ENCODE results near the gene CLHC1. TPM values are rescaled to one million over a fixed set of nuclear protein-coding genes. Genes with fewer than 3 reads are reported as not detected.
A peak's percentile ranks its signal among the peaks of the same experiment; 100 is the strongest.

CLHC1 gene
- total and polyA plus RNA-seq, 4 donors = 2.3 to 33.8 (median 12.2) TPM

DNA sequence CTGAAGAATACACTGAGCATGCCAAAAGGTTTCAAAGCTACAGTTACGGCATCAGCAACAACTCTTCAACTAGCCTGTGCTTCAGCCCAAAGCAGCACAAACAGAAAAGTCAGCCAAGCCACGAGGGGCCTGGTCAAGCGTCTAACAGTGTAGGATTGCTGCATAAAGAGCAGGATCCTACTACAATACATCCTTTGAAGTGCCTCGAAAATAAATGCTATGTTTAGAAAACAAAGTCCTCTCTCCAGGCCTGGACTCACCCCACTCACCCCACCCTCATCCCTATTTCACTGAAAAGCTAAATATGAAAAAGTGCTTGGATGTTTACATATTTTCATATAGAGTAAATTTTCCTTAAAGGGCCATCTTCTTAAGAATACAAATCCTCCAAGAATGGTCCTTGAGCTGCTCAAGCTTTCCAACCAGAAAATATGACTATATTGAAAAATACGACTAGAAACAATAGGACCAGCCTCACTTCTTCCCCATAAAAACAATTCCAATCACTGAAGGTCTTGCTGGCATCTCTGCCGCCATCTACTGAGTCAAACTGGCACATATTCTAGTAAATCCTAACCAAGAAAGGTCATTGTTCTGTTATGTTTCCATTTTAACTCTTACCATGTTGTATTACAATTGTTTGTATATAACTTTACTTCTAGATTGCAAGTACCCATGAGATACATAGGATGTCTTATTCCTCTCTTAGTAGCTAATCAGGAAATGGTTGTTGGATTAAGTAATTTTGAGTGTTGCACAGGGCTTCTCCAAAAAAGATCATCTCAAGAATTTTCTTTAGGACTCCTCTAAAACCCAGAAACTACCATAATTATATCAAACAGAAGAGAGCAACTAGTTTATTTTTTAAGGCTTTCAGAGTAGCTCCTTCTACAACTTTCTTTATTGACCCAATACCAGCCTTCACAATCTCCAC, 63.6 kb downstream of the CLHC1 start:
- peak overlapping the region in 1 of 2 donors; percentile 47 for H3K9ac ChIP-seq (ENCODE audit: insufficient read depth in 1 of 2, low read length in 2 of 2)
- DNase-seq (peak; percentile 62 to 89 (median 87)), ATAC-seq (ENCODE audit: insufficient read depth, low FRiP score) (no peak)
- H3K27me3 ChIP-seq (ENCODE audit: control insufficient read depth in 3 of 3, insufficient read depth in 3 of 3, low read length in 2 of 3) = no peaks in the 10 kb centered on the region
- peaks cover 4 to 29% (median 20%) of the 10 kb centered on the region in 5 donors for H3K4me1 ChIP-seq (ENCODE audit: control insufficient read depth in 5 of 5, insufficient read depth in 5 of 5, low read length in 5 of 5)
- H3K9me3 ChIP-seq (ENCODE audit: control insufficient read depth in 4 of 4, insufficient read depth in 3 of 4, low read length in 3 of 4) = no peaks in the 10 kb centered on the region
- peak; percentile 77 for TF ChIP-seq CTCF (IDR thresholded peaks at IDR 0.05; ENCODE audit: control extremely low read depth, extremely low read depth)
- peak overlapping the region in 1 of 2 donors; percentile 67 for H3K27ac ChIP-seq (ENCODE audit: low read depth in 1 of 2, low read length in 1 of 2)
- H3K36me3 ChIP-seq (ENCODE audit: control insufficient read depth in 4 of 4, insufficient read depth in 4 of 4, low read length in 4 of 4) = no peaks in the 10 kb centered on the region
- H3K4me3 ChIP-seq = no peak overlapping the region
- WGBS, 2 donors = 19 to 41% methylated on average over 6 of the region's 6 CpGs

DNA sequence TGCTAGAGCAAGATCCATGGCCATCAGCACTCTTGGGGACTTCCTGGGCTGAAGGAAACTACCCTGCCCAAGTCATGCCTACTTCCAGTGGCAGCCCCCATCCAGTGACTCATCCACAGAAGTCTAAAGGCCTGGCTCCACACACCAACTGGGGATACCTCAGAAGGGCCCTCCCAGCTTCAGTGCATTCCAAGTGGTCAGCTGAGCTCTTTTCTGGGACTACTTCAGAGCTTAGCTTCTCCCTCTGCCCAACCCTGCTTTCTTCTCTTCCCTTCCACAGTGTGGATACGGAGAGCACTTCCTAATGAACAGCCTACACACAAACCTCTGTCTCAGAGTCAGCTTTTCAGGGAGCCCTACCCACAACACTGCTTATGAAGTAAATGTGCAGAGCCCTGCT, 66.5 kb downstream of the CLHC1 start:
- H3K4me3 ChIP-seq = no peak overlapping the region
- no peaks in the 10 kb centered on the region for H3K9me3 ChIP-seq (ENCODE audit: control insufficient read depth in 4 of 4, insufficient read depth in 3 of 4, low read length in 3 of 4)
- no peak overlapping the region for H3K9ac ChIP-seq (ENCODE audit: insufficient read depth in 1 of 2, low read length in 2 of 2)
- DNase-seq (no peak), ATAC-seq (ENCODE audit: insufficient read depth, low FRiP score) (peak; percentile 61)
- WGBS, 2 donors = 65 to 100% methylated on average over 1 of the region's 1 CpG
- H3K4me1 ChIP-seq (ENCODE audit: control insufficient read depth in 5 of 5, insufficient read depth in 5 of 5, low read length in 5 of 5) = peaks cover 4 to 42% (median 37%) of the 10 kb centered on the region in 5 donors
- H3K27ac ChIP-seq (ENCODE audit: low read depth in 1 of 2, low read length in 1 of 2) = peak overlapping the region in 1 of 2 donors; percentile 69
- H3K27me3 ChIP-seq (ENCODE audit: control insufficient read depth in 3 of 3, insufficient read depth in 3 of 3, low read length in 2 of 3) = no peaks in the 10 kb centered on the region
- no peaks in the 10 kb centered on the region for H3K36me3 ChIP-seq (ENCODE audit: control insufficient read depth in 4 of 4, insufficient read depth in 4 of 4, low read length in 4 of 4)
- no peak for TF ChIP-seq CTCF (IDR thresholded peaks at IDR 0.05; ENCODE audit: control extremely low read depth, extremely low read depth)

- Histone ChIP-seq H3K27ac (ENCODE audit: low read depth in 1 of 2, low read length in 1 of 2) (peak overlapping the region in 1 of 2 donors; percentile 69), H3K9ac (ENCODE audit: insufficient read depth in 1 of 2, low read length in 2 of 2) (no peak overlapping the region)
Measured at GRCh38 chr2:55164534-55165480, 67.3 kb downstream of the CLHC1 start.

More at GRCh38 chr2:55164534-55165480, 67.3 kb downstream of the CLHC1 start:
- TF ChIP-seq CTCF (IDR thresholded peaks at IDR 0.05; ENCODE audit: control extremely low read depth, extremely low read depth) = no peak
- Histone ChIP-seq H3K36me3 (ENCODE audit: control insufficient read depth in 4 of 4, insufficient read depth in 4 of 4, low read length in 4 of 4) (no peaks in the 10 kb centered on the region), H3K27me3 (ENCODE audit: control insufficient read depth in 3 of 3, insufficient read depth in 3 of 3, low read length in 2 of 3) (no peaks in the 10 kb centered on the region), H3K4me1 (ENCODE audit: control insufficient read depth in 5 of 5, insufficient read depth in 5 of 5, low read length in 5 of 5) (peaks cover under 1 to 42% (median 37%) of the 10 kb centered on the region in 5 donors), H3K4me3 (no peak overlapping the region), H3K9me3 (ENCODE audit: control insufficient read depth in 4 of 4, insufficient read depth in 3 of 4, low read length in 3 of 4) (no peaks in the 10 kb centered on the region)
- 81 to 89% methylated on average over 12 of the region's 12 CpGs for WGBS, 2 donors
- DNase-seq = no peak
- ATAC-seq (ENCODE audit: insufficient read depth, low FRiP score) = no peak

All from lung (tissue), 12 donors.